Glomerular visceral epithelial cell (primary cell): ENCODE measurements around the gene SLC35E2B.
"Not testable (repeated sequence)": the region's sequence is repeated elsewhere in the genome, so short reads cannot be mapped to it uniquely, and the experiment has no call there.

Experiments
- DNase-seq: peaks from one replicate; pipeline ENCODE4 v3.0.0-alpha.2; 2016; ENCODE audit errors: extremely low spot score

Gene SLC35E2B

GRCh38 chr1:1674806-1675205 is 17.8 kb downstream of the SLC35E2B start:
- not testable (repeated sequence) for DNase-seq

- DNase-seq: no peak
Observed at GRCh38 chr1:1672181-1672965, 20.2 kb downstream of the SLC35E2B start.

- DNase-seq: no peak
Observed at GRCh38 chr1:1671365-1672119, 21.1 kb downstream of the SLC35E2B start.

DNA sequence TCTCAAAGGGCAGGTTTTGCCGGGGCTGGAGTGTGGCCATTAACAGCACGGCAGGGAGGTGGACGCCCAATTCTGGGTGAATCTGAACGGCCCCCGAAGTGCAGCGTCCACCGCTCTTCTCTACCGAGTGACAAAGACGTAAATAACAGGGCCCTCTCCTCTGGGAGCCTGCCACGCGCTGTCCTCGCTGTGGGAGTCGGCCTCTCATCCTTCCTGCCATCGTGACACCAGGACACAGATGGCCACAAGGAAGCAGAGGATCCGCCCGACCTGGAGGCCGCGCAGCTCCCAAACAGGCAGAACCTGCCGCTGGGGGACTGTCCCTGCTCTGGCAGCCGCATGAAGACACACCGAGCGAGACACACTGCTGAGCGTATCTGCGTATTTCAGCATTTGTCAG is 21.7 kb downstream of the SLC35E2B start:
- no peak for DNase-seq

DNA sequence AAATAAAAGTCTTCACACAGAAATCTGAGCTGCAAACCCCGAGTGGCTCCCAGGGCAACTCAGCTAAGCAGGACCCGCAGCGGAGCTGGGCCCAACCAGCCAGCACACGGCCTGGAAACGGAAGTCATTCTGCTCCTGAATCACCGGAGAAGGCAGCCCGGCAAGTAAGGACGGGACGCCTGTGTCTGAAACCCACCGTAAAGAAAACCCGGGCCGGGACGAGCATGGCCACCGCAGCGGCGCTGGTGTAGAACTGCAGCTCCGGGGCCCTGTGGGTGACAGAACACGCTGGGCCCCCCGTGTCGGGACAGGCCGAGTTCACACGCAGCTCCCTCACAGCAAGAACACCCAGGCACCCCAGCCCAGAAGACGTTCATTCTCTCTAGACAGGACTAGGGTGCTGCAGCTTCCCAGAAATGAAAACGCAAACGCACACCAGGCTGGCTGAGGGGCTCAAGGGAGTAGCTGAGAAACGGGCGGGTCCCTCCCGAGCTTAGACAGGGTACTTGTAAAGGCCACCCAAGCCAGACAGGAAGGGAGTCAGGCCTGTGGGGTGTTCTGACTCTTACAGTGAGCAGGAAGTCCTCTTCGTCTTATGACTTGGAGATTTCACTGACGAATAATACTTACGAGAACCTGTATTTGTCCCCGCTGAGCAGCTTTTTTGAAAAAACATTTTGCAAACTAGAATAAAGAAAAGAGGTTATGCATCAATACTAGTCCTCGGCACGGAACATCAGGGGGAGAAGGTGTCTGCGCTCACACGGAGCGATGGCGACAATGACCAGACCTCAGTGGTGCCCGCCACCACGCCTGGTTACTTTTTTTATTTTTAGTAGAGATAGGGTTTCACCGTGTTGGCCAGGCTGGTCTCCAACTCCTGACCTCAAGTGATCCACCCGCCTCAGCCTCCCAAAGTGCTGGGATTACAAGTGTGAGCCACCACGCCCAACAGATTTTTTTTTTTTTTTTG is 22.8 kb downstream of the SLC35E2B start:
- no peak for DNase-seq

DNA sequence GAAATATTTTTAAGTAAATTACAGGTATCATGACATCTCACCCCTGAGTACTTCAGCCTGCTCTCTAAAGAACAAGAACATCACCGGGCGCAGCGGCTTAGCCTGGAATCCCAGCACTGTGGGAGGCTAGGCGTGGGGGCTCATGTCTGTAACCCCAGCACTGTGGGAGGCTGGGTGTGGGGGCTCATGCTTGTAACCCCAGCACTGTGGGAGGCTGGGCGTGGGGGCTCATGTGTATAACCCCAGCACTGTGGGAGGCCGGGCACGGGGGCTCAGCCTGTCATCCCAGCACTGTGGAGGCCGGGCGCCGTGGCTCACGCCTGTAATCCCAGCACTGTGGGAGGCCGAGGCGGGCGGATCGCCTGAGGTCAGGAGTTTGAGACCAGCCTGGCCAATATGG is 26.1 kb downstream of the SLC35E2B start:
- DNase-seq: no peak

DNA sequence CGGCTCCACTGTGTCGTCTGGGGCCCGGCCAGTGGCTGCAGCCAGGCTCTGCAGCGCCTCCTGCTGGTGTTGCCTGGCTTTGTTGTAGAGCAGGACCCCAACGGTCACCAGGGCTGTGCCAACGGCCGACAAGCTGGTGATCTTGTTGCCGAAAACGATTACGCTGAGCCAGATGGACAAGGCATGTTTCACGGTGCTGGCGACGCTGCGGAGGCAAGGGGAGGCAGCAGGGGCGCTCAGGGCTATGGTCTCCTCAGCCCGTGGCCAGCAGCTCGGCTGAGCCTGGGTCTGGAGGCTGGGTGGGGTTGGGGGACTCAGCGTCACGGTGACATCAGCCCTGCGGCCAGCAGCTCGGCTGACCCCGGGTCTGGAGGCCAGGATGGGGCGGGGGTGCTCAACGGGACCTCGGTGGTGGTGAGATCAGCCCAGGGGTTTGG is 26.8 kb downstream of the SLC35E2B start:
- no peak for DNase-seq

- DNase-seq: no peak
Observed at GRCh38 chr1:1664941-1665814, 27.4 kb downstream of the SLC35E2B start.

GRCh38 chr1:1664318-1664717 is 28.3 kb downstream of the SLC35E2B start:
- not testable (repeated sequence) for DNase-seq

- not testable (repeated sequence) for DNase-seq
Observed at GRCh38 chr1:1662830-1663560, 29.6 kb downstream of the SLC35E2B start.

DNA sequence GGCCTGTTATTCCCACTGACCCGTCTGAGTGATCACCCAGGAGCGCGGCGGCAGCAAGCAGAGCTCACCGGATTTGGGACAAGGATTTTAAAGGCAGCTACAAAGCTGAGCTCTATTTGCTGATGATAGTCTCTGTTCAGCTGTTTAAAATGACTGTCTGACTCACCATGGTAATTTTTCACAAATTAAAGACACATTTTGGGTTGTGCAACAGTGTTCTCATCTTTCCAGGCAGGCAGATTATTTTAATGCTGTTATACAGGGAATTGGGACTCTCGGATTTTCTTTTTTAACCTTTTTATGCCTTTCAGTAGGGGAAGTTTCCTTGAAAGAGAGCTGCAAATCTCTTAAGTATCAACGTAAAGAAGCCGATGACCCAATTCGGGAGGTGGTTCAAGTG is 30.2 kb downstream of the SLC35E2B start:
- DNase-seq: not testable (repeated sequence)

DNA sequence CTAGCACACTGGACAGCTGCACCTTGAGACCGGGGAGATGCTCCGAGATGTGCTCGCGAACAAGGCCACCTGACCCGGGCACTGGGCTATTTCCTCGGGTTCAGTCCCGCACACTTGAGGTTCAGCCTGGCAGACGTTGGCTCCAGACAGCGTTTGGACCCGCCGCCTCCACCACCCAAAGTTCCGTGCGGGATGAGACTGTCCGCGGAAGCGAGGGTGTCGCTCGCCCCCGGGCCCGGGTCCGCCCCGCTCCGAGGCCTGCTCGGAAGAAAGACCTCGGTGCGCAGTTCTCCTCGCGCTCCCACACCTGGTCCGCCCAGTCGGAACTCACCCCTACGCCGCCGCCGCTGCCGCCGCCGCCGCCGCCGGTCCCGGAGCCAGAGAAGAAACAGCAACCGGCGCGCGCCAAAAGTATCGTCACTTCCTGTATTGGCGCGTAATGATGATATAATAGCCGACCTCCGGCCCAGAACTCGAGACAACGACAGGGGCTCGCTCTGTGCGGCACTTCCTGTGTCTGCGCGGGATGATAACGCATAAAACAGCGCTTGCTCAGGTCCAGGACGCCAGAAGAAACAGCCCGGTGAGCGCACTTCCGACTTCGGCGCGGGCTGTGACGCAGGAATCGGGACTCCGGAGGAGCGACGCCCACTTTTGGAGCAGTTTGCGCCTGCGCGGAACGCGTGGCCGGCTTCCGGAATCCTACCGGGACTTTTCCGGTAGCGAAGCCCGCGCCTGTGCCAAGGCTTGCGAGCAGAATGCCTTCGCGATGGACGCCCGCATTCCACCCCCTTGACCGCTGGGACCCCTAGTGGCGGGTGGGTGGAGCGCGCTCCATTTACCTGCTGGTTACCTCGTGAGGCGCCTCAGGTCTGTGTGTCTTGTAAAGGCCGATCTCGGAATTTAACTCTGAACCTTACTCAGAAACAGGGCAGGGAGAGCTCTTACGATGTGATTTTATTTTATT is 33.7 kb downstream of the SLC35E2B start, which contains the start of gene CDK11B:
Gene CDK11B, minus strand, starts transcription at position 422 of the 967 bp plus-strand sequence. CDS start 1,519 bp downstream, outside the sequence.
- DNase-seq: peak; percentile 93

- not testable (repeated sequence) for DNase-seq
Observed at GRCh38 chr1:1648265-1648664, 44.3 kb downstream of the SLC35E2B start.

- DNase-seq: not testable (repeated sequence)
Observed at GRCh38 chr1:1647567-1648241, 44.9 kb downstream of the SLC35E2B start.

DNA sequence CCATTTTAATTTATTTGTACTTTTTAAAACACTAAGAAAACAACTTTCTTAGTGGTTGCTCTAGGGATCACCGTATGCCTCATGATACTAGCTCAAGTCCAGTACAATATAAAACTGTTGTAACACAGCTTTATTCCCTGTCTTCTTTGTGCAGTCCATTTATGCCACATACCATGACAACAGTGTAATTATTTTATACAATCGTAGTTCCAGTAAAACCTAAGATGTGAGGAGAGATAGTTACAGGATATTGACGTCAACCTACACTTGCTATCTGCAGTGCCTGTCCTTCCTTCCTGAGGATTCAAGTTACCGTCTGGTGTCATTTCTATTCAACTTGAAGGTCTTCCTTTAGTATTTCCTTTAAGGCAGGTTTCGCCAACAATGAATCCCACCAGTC is 46.3 kb downstream of the SLC35E2B start:
- not testable (repeated sequence) for DNase-seq

- not testable (repeated sequence) for DNase-seq
Observed at GRCh38 chr1:1640711-1641461, 51.7 kb downstream of the SLC35E2B start.

DNA sequence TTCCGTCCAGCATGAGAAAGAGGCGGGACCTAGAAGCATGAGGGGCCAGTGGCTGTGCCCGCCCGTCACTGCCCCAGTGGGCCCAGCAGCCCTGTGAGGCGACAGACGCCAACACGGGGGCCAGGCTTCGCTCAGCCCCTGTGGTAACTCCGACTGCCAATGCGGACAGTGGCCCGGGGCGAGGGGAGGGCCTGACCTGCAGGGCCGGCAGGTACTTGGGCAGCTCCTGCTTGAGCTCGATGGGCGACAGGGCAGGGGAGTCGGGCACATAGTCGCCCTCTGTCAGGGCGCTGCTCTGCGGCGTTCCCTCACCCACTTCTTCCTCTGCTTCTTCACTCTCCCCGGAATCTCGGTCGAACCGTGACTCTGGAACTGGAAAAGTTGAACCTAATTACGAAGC is 52.5 kb downstream of the SLC35E2B start:
- not testable (repeated sequence) for DNase-seq
